PC-3 (cell line): ENCODE measurements around the gene PACSIN3. TPM values are rescaled to one million over a fixed set of nuclear protein-coding genes. Genes with fewer than 3 reads are reported as not detected.

Experiments
- ATAC-seq: fragments of 200-7000 bp; cut with Tn5 transposase; 2 replicates; pipeline ENCODE4 v1.9.1; 2020; ENCODE audit warnings: mild to moderate bottlenecking, moderate library complexity
- BruUV-seq: library from RNA; stranded (reverse); fragments of 400-500 nt; replicated peaks from 2 replicates; lab custom pipeline; 2021; lab: Mats Ljungman, UMichigan
- CTCF ChIA-PET: fragments of 300-600 bp; sonication (Branson Sonifier 250); formaldehyde crosslinking; loops from one replicate; lab custom pipeline; 2022; ENCODE audit warnings: antibody characterized with exemption; lab: Charles Lee
- POLR2A ChIA-PET: fragments of 300-600 bp; sonication (Branson Sonifier 250); formaldehyde crosslinking; loops from one replicate; lab custom pipeline; 2022; ENCODE audit warnings: antibody characterized with exemption; ENCODE audit not compliant: unreplicated experiment; lab: Charles Lee
- DNase-seq: peaks from one replicate; pipeline ENCODE4 v3.0.0-alpha.2; 2015
- H2AFZ ChIP-seq: fragments of 300-600 bp; sonication (generic); 2 replicates; pipeline ENCODE4 v1.6.0; 2016; ENCODE audit warnings: antibody characterized with exemption, low read length
- H3F3A ChIP-seq: fragments of 300-600 bp; sonication (generic); one replicate; pipeline ENCODE4 v1.6.0; 2017; ENCODE audit warnings: antibody characterized with exemption, low read length, control low read depth, mild to moderate bottlenecking; ENCODE audit not compliant: unreplicated experiment
- H3K27ac ChIP-seq: fragments of 300-600 bp; sonication (generic); 2 replicates; pipeline ENCODE4 v1.5.1; 2016; ENCODE audit warnings: mild to moderate bottlenecking, low read length
- H3K27me3 ChIP-seq: fragments of 300-600 bp; sonication (generic); 2 replicates; pipeline ENCODE4 v1.6.1; 2016; ENCODE audit warnings: low read length, mixed read lengths
- H3K36me3 ChIP-seq: fragments of 300-600 bp; sonication (generic); 2 replicates; pipeline ENCODE4 v1.6.1; 2016; ENCODE audit warnings: low read depth, mixed run types, low read length, mixed read lengths
- H3K4me1 ChIP-seq: fragments of 300-600 bp; sonication (generic); 2 replicates; pipeline ENCODE4 v1.5.1; 2016; ENCODE audit warnings: low read length; ENCODE audit not compliant: insufficient read depth
- H3K4me2 ChIP-seq: fragments of 300-600 bp; sonication (generic); 2 replicates; pipeline ENCODE4 v1.6.0; 2016; ENCODE audit warnings: low read length
- H3K4me3 ChIP-seq: fragments of 300-600 bp; sonication (generic); 2 replicates; pipeline ENCODE4 v1.5.1; 2016; ENCODE audit warnings: mild to moderate bottlenecking, low read length, mixed read lengths
- H3K79me2 ChIP-seq: fragments of 300-600 bp; sonication (generic); 2 replicates; pipeline ENCODE4 v1.6.1; 2017; ENCODE audit warnings: low read length, mixed read lengths
- H3K9ac ChIP-seq: fragments of 300-600 bp; sonication (generic); 2 replicates; pipeline ENCODE4 v1.6.0; 2016; ENCODE audit warnings: mild to moderate bottlenecking, low read length
- H3K9me2 ChIP-seq: fragments of 300-600 bp; sonication (generic); replicated peaks from 2 replicates; pipeline ENCODE4 v1.6.1; 2016; ENCODE audit warnings: mixed run types, low read length, mixed read lengths
- H3K9me3 ChIP-seq: fragments of 300-600 bp; sonication (generic); 2 replicates; pipeline ENCODE4 v1.6.1; 2016; ENCODE audit warnings: low read length, mixed read lengths
- H4K20me1 ChIP-seq: fragments of 300-600 bp; sonication (generic); 2 replicates; pipeline ENCODE4 v1.6.1; 2016; ENCODE audit warnings: low read length, mixed read lengths
- CTCF ChIP-seq: fragments of 300-600 bp; sonication (generic); conservative IDR thresholded peaks from 2 replicates; pipeline ENCODE4 v1.5.1; 2017; ENCODE audit warnings: antibody characterized with exemption, low read depth, mild to moderate bottlenecking, low read length
- EZH2 ChIP-seq: fragments of 300-600 bp; sonication (generic); IDR thresholded peaks from one replicate; pipeline ENCODE4 v1.6.1; 2017; ENCODE audit warnings: antibody characterized with exemption, mild to moderate bottlenecking, low read length; ENCODE audit not compliant: unreplicated experiment
- EZH2phosphoT487 ChIP-seq: fragments of 300-600 bp; sonication (generic); IDR thresholded peaks from 2 replicates; pipeline ENCODE4 v1.6.1; 2018; ENCODE audit warnings: mild to moderate bottlenecking, antibody characterized with exemption, low read length, borderline replicate concordance
- intact Hi-C: fragments of 100-400 bp; cut with micrococcal nuclease; formaldehyde crosslinking; loops from 2 replicates; pipeline ENCODE4 v1.9.0; 2023
- microRNA-seq: library from miRNA; unstranded; fragments of <30 nt; microRNA quantifications from one replicate; pipeline ENCODE4 v1.1.0, GENCODE V29; 2020; ENCODE audit not compliant: unreplicated experiment
- total RNA-seq: library from RNA; depleted of rRNA; stranded (reverse); fragments of >200 nt; gene quantifications from 2 replicates; pipeline ENCODE4 v1.2.3, GENCODE V29; 2014; rRNA removed

The PACSIN3 gene
- total RNA-seq, 1 experiment from 2014 or later: 83.9 TPM

- ChIA-PET POLR2A (no interaction called here), CTCF (no interaction called here)
- H3K36me3 ChIP-seq: no peaks in the 10 kb centered on the region
- no peaks in the 10 kb centered on the region for H3K9me3 ChIP-seq
- H3K9me2 ChIP-seq: no peaks in the 10 kb centered on the region
- ATAC-seq (no peak), DNase-seq (no peak)
- no peaks in the 10 kb centered on the region for H3K79me2 ChIP-seq
- no peak overlapping the region for H3K4me2 ChIP-seq
- no peak overlapping the region for H2AFZ ChIP-seq
- H3K4me1 ChIP-seq: no peaks in the 10 kb centered on the region
- H4K20me1 ChIP-seq: no peaks in the 10 kb centered on the region
- no peak overlapping the region for H3K27ac ChIP-seq
- H3K4me3 ChIP-seq: no peak overlapping the region
- no TSS peak for BruUV-seq
- H3K9ac ChIP-seq: no peak overlapping the region
- TF ChIP-seq EZH2phosphoT487 (no peak), EZH2 (no peak), CTCF (no peak)
- no peaks in the 10 kb centered on the region for H3K27me3 ChIP-seq
- no peaks in the 10 kb centered on the region for H3F3A ChIP-seq
- intact Hi-C loops: no loop called here
Observed at GRCh38 chr11:47130543-47130942, 55.7 kb downstream of the PACSIN3 start.

Small RNAs within 50 kb of the gene (microRNA-seq; reads per million reads assigned to microRNA genes)
- not detected for gene MIR6745

Other genes starting within 250 kb of the PACSIN3 start
- 15.2 and 21.7 TPM in 2 replicates for gene CSTPP1, start 249.7 kb downstream of the PACSIN3 start, total RNA-seq
- gene ARFGAP2, start 9.6 kb downstream of the PACSIN3 start, total RNA-seq: 97.5 and 125 TPM in 2 replicates
- 45.4 and 54.5 TPM in 2 replicates for gene DDB2, start 28.5 kb upstream of the PACSIN3 start, total RNA-seq
- 24.2 and 26.6 TPM in 2 replicates for gene ACP2, start 62.4 kb upstream of the PACSIN3 start, total RNA-seq
- 14.2 and 31.6 TPM in 2 replicates for gene NR1H3, start 71.6 kb upstream of the PACSIN3 start, total RNA-seq
- gene MADD, start 83.7 kb upstream of the PACSIN3 start, total RNA-seq: 23.1 and 26.4 TPM in 2 replicates
- not detected in 2 replicates for gene MYBPC3, start 166.3 kb upstream of the PACSIN3 start, total RNA-seq
- 0.22 TPM in 1 of 2 replicates, not detected in the other for gene SPI1, start 192.1 kb upstream of the PACSIN3 start, total RNA-seq
- gene SLC39A13, start 222.2 kb upstream of the PACSIN3 start, total RNA-seq: 29.4 and 32.5 TPM in 2 replicates
- gene PSMC3, start 240.0 kb upstream of the PACSIN3 start, total RNA-seq: 275 and 314 TPM in 2 replicates